GM18499 (cell line): ENCODE results near the gene TMEM214.

ENCODE experiments used
- ATAC-seq: cut with Tn5 transposase; IDR thresholded peaks from one replicate; pipeline ENCODE4 v1.9.1; 2021; ENCODE audit warnings: moderate number of reproducible peaks; ENCODE audit not compliant: insufficient read depth, unreplicated experiment

TMEM214 gene

DNA sequence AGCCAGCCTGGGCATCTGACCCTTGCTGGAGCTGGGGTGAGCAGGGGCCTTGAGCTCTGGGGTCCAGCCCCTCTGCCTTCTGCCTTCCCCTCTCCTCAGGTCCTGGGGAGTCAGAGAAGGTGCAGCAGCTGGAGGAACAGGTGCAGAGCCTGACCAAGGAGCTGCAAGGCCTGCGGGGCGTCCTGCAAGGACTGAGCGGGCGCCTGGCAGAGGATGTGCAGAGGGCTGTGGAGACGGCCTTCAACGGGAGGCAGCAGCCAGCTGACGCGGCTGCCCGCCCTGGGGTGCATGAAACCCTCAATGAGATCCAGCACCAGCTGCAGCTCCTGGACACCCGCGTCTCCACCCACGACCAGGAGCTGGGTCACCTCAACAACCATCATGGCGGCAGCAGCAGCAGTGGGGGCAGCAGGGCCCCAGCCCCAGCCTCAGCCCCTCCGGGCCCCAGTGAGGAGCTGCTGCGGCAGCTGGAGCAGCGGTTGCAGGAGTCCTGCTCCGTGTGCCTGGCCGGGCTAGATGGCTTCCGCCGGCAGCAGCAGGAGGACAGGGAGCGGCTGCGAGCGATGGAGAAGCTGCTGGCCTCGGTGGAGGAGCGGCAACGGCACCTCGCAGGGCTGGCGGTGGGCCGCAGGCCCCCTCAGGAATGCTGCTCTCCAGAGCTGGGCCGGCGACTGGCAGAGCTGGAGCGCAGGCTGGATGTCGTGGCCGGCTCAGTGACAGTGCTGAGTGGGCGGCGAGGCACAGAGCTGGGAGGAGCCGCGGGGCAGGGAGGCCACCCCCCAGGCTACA, 49.4 kb downstream of the TMEM214 start:
- ATAC-seq: no peak

DNA sequence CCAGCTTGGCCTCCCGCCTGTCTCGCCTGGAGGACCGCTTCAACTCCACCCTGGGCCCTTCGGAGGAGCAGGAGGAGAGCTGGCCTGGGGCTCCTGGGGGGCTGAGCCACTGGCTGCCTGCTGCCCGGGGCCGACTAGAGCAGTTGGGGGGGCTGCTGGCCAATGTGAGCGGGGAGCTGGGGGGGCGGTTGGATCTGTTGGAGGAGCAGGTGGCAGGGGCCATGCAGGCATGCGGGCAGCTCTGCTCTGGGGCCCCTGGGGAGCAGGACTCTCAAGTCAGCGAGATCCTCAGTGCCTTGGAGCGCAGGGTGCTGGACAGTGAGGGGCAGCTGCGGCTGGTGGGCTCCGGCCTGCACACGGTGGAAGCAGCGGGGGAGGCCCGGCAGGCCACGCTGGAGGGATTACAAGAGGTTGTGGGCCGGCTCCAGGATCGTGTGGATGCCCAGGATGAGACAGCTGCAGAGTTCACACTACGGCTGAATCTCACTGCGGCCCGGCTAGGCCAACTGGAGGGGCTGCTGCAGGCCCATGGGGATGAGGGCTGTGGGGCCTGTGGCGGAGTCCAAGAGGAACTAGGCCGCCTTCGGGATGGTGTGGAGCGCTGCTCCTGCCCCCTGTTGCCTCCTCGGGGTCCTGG, 50.1 kb downstream of the TMEM214 start:
- no peak for ATAC-seq

DNA sequence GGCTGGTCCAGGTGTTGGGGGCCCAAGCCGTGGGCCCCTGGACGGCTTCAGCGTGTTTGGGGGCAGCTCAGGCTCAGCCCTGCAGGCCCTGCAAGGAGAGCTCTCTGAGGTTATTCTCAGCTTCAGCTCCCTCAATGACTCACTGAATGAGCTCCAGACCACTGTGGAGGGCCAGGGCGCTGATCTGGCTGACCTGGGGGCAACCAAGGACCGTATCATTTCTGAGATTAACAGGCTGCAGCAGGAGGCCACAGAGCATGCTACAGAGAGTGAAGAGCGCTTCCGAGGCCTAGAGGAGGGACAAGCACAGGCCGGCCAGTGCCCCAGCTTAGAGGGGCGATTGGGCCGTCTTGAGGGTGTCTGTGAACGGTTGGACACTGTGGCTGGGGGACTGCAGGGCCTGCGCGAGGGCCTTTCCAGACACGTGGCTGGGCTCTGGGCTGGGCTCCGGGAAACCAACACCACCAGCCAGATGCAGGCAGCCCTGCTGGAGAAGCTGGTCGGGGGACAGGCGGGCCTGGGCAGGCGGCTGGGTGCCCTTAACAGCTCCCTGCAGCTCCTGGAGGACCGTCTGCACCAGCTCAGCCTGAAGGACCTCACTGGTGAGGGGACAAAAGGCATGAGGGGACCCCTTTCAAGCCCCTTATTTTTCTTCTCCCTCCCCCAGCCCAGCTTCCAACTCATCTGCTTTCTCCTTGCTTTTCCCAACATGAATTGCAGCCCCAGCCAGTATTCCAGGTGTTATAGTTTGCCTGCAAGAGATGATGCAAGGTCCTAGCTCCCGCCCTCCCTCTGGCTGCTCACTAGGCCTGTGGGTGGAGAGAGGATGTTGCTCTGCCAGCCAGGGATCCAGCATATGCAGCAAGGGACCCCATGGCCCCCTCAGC, 50.9 kb downstream of the TMEM214 start:
- ATAC-seq: no peak

DNA sequence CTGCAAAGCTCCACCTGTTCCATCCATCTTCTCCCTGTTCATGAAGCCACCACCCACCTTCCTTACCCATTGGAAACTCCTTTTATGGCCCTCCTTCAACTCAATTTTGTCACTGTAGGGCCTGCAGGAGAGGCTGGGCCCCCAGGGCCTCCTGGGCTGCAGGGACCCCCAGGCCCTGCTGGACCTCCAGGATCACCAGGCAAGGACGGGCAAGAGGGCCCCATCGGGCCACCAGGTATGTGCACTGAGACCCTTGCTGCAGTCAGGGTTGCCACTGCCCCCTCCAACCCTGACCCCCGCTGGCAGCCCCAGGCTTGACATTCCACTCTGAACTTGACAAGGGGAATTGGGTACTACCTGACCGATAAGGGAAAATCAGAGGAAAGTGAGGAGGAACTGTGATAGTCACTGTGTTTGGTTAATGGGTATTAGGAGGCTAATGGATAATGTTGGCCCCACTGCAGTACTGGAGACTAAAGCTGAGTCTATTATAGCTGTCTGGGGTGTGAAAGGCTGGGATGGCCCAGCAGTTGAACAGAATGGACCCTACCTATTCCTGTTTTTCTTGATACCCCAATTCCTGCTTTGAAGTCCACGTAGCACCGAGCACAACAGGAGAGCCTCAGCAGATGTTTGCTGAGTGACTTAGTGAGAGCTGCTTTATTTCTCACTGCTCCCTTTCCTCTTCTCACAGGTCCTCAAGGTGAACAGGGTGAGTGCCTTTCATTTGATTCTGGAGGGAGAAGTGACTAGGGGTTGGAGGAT, 51.7 kb downstream of the TMEM214 start:
- no peak for ATAC-seq

DNA sequence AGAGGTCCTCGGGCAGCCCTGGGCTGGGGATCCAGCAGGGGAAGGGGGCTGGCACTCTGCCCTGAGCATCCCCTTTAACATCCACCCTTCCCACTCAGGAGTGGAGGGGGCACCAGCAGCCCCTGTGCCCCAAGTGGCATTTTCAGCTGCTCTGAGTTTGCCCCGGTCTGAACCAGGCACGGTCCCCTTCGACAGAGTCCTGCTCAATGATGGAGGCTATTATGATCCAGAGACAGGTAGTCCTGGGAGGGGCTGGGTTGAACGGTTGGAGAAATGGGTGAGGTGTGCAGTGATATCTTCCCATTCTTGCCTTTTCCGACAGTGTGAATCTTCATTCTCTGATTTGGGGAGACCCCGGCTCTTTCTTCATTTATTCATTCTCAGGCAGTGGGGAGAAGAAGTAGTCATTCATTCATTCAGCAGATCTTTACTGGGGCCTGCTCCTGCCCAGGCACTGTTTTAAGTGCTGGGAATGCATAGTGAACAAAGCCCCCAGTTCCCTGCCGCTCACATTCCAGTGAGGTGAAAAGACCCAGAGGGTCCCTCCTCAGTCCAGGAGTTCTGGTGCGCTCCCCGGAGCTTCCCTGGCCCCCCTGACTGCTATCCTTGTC, 52.4 kb downstream of the TMEM214 start:
- ATAC-seq: no peak

DNA sequence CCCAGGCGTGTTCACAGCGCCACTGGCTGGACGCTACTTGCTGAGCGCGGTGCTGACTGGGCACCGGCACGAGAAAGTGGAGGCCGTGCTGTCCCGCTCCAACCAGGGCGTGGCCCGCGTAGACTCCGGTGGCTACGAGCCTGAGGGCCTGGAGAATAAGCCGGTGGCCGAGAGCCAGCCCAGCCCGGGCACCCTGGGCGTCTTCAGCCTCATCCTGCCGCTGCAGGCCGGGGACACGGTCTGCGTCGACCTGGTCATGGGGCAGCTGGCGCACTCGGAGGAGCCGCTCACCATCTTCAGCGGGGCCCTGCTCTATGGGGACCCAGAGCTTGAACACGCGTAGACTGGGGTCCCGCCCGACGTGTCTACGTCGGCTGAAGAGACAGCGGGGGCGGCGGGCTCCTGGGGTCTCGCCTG, 52.9 kb downstream of the TMEM214 start:
- ATAC-seq: no peak

DNA sequence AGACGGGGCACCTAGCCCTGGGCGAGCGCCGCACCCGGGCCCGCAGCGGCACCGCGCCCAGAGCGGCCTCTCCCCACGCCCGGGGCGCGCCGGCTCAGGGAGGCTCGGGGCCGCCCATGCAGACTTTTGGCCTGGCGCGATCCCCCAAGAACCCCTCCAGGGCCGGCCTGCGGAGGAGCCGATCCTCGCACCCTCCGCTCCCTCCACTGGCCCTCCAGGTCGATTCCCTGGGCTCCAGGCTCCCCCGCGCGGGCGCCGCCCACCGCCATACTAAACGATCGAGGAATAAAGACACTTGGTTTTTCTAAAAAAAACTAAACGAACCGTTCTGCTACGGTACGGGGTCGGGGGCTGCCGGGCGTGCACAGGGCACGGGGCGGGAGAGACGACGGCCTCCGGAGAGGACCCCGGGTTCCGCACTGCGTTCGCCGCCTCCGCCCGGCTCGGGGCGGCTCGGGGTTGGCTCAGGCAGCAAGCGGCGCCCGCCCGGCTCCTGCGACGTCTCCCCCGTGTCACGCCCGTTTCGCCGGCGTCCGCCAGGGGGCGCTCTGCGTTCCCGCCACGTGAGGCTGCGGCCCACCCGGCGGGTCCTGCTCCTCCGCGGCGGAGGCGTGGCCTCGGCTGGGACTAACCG, 53.4 kb downstream of the TMEM214 start:
- ATAC-seq: peak; percentile 37

DNA sequence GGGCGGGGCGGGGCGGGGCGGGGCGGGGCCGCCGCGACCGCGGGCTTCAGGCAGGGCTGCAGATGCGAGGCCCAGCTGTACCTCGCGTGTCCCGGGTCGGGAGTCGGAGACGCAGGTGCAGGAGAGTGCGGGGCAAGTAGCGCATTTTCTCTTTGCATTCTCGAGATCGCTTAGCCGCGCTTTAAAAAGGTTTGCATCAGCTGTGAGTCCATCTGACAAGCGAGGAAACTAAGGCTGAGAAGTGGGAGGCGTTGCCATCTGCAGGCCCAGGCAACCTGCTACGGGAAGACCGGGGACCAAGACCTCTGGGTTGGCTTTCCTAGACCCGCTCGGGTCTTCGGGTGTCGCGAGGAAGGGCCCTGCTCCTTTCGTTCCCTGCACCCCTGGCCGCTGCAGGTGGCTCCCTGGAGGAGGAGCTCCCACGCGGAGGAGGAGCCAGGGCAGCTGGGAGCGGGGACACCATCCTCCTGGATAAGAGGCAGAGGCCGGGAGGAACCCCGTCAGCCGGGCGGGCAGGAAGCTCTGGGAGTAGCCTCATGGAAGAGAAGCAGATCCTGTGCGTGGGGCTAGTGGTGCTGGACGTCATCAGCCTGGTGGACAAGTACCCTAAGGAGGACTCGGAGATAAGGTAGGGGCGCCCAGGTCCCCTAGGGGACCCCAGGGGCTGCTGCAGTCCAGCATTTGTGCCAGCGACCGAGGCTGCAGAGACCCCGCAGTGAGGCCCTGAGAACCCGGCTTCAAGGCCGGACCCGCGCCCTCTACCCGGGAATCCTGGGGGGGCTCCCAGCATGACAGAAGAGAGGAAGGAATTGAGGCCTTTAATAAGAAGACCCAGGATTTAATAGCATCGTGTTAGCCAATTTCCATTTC, 54.2 kb downstream of the TMEM214 start, which contains the start of gene KHK:
Gene KHK (plus strand): TSS at position 49 of the 870 bp plus-strand sequence. CDS start 488 bp downstream, at position 537.
- peak; percentile 26 for ATAC-seq

DNA sequence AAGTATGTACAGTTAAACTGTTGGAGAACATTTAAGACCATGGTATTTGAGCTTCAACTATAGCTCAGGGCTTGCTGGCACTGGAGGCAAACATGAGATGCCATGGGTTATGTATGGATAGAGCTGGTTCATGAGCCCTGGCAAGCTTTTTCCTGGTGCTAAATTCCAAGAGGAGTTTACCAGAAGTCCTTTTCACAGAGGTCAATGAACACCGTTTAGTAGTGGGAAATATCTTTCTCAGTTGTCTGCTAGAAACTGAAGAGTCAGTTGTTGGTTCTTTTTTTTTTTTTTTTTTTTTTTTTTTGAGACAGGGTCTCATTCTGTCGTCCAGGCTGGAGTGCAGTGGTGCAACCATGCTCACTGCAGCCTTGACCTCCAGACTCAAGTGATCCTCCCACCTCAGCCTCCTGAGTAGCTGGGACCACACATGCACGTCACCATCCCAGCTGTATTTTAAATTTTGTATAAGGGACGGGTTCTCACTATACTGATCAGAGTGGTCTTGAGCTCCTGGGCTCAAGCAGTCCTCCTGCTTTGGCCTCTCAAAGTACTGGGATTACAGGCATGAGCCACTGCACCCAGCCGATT, 55.2 kb downstream of the TMEM214 start:
- ATAC-seq: no peak

DNA sequence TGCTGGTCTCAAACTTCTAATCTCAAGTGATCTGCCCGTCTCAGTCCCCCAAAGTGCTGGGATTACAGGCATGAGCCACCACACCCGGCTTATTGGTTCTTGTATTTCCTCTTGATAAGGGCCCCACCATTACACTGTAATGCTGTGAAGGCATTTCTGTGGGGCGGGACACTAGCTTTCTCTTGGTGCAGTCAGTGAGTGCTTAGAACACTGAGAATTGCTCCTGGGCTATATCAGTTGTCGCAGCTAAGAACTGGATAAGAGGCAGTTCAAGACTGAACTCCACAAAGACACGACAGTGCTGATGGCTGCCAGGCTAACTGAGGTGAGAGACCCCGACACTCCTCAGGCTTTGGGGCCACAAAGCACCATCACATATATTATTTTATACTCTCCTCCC, 55.9 kb downstream of the TMEM214 start:
- ATAC-seq: no peak

DNA sequence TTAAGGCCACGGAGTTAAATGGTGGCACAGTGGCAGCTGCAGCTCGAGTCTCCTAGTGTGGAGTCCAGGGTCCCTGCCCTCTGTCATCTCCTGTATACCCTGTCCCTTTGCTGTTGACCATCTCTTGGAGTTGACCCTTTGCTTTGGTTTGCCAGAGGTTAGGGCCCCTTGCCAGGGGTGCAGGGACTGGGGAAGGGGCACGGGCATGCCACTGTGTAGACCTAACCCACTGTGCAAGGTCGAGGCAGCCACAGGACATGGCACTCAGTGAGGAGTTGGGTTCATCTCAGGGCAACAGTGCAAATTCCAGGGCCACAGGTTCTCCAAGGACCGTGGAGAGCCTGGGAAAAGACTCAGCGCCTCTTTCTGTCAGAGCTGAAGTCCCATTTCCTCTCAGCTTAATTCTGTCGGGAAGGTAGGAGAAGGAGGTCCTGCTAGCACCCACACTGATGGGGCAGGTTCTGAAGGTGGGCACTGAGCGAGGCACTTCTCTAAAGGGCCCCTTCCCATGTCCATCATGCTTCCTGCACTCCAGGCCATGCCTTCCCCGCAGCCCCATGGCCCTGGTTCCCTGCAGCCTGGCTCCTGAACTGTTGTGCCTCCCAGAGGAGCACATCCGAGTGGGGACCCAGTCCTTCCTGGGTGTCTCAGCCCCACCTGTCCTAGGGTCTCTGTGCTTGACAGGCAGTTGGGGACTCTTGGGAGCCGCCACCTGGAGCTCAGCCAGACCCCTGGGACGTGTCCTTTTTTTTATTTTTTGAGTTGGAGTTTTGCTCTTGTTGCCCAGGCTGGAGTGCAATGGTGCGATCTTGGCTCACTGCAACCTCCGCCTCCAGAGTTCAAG, 56.6 kb downstream of the TMEM214 start:
- ATAC-seq: no peak
